ENCODE results near the gene PIP4K2B. TPM values are rescaled to one million over a fixed set of nuclear protein-coding genes. Genes with fewer than 3 reads are reported as not detected.
A peak's percentile ranks its signal among the peaks of the same experiment; 100 is the strongest.

PIP4K2B gene
- total RNA-seq, 1 experiment from 2014 or later = 42.3 TPM

GRCh38 chr17:38733282-38733981 is 65.9 kb downstream of the PIP4K2B start:
- no peaks in the 10 kb centered on the region for H3K27me3 ChIP-seq (ENCODE audit: control insufficient read depth, insufficient read depth, low read length)
- CTCF ChIA-PET = interaction anchor here (1.0 to 1.2 kb wide), 2 partner anchors 57 to 58 kb away, joined by 4 to 6 read pairs; partner anchors contain the start of gene EPOP
- no TSS peak for BruUV-seq (replicated peaks)
- intact Hi-C loops (cut with micrococcal nuclease; ENCODE audit: unreplicated experiment) (loop anchor here (5.0 kb wide), 1 partner anchor 56 kb away; no protein-coding TSS in a partner anchor), in situ Hi-C loops (cut with HindIII; ENCODE audit: low pct_unique_long_range_greater_than_20kb, low sequenced_read_pairs) (no loop called here)
- no peaks in the 10 kb centered on the region; the same call in 1 of the 2 replicates for H3K36me3 ChIP-seq (ENCODE audit: control insufficient read depth, insufficient read depth, low read length)
- H3K9me3 ChIP-seq (ENCODE audit: control insufficient read depth, insufficient read depth, low read depth, low read length) = no peaks in the 10 kb centered on the region
- TF ChIP-seq SIN3A (IDR thresholded peaks at IDR 0.05; ENCODE audit: borderline replicate concordance, insufficient read depth, low read depth, low read length) (no peak), POLR2AphosphoS5 (IDR thresholded peaks at IDR 0.05; ENCODE audit: low read depth, low read length) (no peak), TCF7L2 (IDR thresholded peaks at IDR 0.05; ENCODE audit: low read depth, low read length) (no peak)
- TF ChIP-seq, protein P1, sequence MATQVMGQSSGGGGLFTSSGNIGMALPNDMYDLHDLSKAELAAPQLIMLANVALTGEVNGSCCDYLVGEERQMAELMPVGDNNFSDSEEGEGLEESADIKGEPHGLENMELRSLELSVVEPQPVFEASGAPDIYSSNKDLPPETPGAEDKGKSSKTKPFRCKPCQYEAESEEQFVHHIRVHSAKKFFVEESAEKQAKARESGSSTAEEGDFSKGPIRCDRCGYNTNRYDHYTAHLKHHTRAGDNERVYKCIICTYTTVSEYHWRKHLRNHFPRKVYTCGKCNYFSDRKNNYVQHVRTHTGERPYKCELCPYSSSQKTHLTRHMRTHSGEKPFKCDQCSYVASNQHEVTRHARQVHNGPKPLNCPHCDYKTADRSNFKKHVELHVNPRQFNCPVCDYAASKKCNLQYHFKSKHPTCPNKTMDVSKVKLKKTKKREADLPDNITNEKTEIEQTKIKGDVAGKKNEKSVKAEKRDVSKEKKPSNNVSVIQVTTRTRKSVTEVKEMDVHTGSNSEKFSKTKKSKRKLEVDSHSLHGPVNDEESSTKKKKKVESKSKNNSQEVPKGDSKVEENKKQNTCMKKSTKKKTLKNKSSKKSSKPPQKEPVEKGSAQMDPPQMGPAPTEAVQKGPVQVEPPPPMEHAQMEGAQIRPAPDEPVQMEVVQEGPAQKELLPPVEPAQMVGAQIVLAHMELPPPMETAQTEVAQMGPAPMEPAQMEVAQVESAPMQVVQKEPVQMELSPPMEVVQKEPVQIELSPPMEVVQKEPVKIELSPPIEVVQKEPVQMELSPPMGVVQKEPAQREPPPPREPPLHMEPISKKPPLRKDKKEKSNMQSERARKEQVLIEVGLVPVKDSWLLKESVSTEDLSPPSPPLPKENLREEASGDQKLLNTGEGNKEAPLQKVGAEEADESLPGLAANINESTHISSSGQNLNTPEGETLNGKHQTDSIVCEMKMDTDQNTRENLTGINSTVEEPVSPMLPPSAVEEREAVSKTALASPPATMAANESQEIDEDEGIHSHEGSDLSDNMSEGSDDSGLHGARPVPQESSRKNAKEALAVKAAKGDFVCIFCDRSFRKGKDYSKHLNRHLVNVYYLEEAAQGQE (IDR thresholded peaks at IDR 0.05; ENCODE audit: insufficient read depth in 1 of 2, low read depth in 2 of 2, low read length in 1 of 2) = no peak
- TF ChIP-seq, protein P2, sequence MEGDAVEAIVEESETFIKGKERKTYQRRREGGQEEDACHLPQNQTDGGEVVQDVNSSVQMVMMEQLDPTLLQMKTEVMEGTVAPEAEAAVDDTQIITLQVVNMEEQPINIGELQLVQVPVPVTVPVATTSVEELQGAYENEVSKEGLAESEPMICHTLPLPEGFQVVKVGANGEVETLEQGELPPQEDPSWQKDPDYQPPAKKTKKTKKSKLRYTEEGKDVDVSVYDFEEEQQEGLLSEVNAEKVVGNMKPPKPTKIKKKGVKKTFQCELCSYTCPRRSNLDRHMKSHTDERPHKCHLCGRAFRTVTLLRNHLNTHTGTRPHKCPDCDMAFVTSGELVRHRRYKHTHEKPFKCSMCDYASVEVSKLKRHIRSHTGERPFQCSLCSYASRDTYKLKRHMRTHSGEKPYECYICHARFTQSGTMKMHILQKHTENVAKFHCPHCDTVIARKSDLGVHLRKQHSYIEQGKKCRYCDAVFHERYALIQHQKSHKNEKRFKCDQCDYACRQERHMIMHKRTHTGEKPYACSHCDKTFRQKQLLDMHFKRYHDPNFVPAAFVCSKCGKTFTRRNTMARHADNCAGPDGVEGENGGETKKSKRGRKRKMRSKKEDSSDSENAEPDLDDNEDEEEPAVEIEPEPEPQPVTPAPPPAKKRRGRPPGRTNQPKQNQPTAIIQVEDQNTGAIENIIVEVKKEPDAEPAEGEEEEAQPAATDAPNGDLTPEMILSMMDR (IDR thresholded peaks at IDR 0.05) = no peak
- H3K4me1 ChIP-seq (ENCODE audit: control insufficient read depth, insufficient read depth, low read length) = peaks cover 39% of the 10 kb centered on the region
- DNase-seq (ENCODE audit: low read depth, low spot score) = no peak
- no peak overlapping the region for H3K4me3 ChIP-seq (ENCODE audit: low read depth in 2 of 2, low read length in 2 of 2)
- no peak overlapping the region for H3K27ac ChIP-seq (ENCODE audit: low read length)
- POLR2A ChIA-PET = no interaction called here
- ATAC-seq = no peak

DNA sequence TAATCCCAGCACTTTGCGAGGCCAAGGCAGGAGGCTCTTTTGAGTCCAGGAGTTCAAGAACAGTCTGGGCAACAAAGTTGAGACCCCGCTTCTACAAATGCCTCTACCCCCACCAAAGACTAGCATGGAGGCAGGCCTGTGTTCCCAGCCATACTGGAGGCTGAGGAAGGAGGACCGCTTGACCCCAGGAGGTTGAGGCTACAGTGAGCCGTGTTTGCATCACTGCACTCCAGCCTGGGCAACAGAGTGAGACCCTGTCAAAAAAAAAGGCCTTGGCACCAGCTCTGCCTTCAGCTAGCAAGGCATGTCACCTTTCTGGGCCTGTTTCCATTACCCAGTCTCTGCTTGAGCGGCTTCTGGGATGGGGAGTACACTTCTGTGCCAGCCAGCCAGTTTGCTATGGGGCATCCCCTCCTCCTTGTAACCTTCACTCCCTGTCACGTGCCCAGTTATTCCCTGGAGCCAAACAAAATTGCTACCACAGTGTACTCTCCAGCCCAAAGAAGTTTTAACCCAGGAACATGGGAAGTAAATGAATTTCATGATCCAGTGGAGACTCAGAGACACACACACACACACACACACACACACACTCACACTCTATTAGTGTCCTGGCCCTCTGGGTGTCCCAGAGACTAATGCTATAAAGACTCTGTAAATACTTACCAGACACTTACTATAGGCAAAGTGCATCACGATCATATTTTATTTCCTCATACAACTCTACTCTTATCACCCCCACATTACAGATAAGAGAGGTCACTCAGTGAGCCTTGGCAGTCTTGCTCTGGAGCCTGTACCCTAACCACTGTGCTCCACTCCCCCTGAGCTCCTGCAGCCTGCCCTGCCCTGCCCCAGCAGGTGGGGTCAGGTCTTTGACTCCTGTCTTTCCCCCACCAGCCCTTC is 66.7 kb downstream of the PIP4K2B start:
- Histone ChIP-seq H3K36me3 (ENCODE audit: control insufficient read depth, insufficient read depth, low read length) (no peaks in the 10 kb centered on the region; the same call in 1 of the 2 replicates), H3K9me3 (ENCODE audit: control insufficient read depth, insufficient read depth, low read depth, low read length) (no peaks in the 10 kb centered on the region), H3K27me3 (ENCODE audit: control insufficient read depth, insufficient read depth, low read length) (no peaks in the 10 kb centered on the region), H3K27ac (ENCODE audit: low read length) (peak overlapping the region; percentile 23), H3K4me3 (ENCODE audit: low read depth in 2 of 2, low read length in 2 of 2) (no peak overlapping the region), H3K4me1 (ENCODE audit: control insufficient read depth, insufficient read depth, low read length) (peaks cover 39% of the 10 kb centered on the region)
- DNase-seq (ENCODE audit: low read depth, low spot score) (no peak), ATAC-seq (no peak)
- intact Hi-C loops (cut with micrococcal nuclease; ENCODE audit: unreplicated experiment) = loop anchor here (5.0 kb wide), 1 partner anchor 55 kb away; no protein-coding TSS in a partner anchor
- ChIA-PET POLR2A (no interaction called here), CTCF (no interaction called here)
- TF ChIP-seq POLR2AphosphoS5 (IDR thresholded peaks at IDR 0.05; ENCODE audit: low read depth, low read length) (no peak), TCF7L2 (IDR thresholded peaks at IDR 0.05; ENCODE audit: low read depth, low read length) (no peak), SIN3A (IDR thresholded peaks at IDR 0.05; ENCODE audit: borderline replicate concordance, insufficient read depth, low read depth, low read length) (no peak)
- BruUV-seq (replicated peaks) = no TSS peak
- in situ Hi-C loops (cut with HindIII; ENCODE audit: low pct_unique_long_range_greater_than_20kb, low sequenced_read_pairs) = no loop called here

Data from Panc1 (cell line).